Measurements from ENCODE around the gene AKAP13.

AKAP13 gene

DNA sequence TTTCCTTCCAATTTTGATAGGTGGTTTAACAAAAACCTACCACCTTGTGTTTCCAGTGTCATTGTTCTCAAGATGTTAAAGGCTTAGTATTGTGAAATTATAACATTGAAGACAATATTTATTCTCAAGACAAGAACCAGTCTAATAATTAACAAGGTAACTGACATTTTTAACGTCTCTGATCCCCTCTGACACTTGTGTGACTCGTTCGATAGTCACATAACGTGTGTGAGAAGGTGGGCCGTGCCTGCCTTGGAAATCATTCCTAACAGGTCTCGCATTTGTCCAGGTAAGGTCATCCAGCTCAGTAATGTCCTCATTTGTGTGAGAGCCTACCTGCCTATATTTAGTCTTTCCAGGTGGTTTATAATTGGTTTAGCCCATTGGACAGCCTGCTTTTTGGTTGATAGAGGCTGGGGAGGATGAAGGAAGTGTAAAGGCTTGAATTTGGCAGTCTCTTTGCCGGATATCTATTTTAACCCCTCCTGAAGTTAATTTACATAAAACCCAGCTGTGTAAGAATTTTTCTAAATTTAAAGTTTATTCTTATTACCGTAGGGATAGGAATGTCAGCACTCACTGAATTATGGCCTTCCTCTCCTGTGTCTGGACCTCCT, 94.4 kb downstream of the AKAP13 start:
- no peaks in the 10 kb centered on the region for H3K36me3 ChIP-seq (ENCODE audit: control insufficient read depth in 2 of 2, insufficient read depth in 1 of 2, low read length in 2 of 2)
- H3K4me1 ChIP-seq (ENCODE audit: control insufficient read depth, insufficient read depth, low read length), result peaks cover 34% of the 10 kb centered on the region
- ChIA-PET CTCF (interaction anchor here (1.1 to 3.7 kb wide), 3 partner anchors 11 to 30 kb away, joined by 3 to 24 read pairs (median 13); no protein-coding TSS in a partner anchor), POLR2A (interaction anchor here (1.0 kb wide), 1 partner anchor 94 kb away, joined by 4 read pairs; the partner anchor contains the start of gene AKAP13)
- H3K27ac ChIP-seq (ENCODE audit: extremely low read depth, low read depth, low read length), result no peak overlapping the region
- no peaks in the 10 kb centered on the region for H3K9me3 ChIP-seq (ENCODE audit: control insufficient read depth, insufficient read depth, low read depth, low read length)
- TF ChIP-seq ZNF664 (tag by site-specific recombination; IDR thresholded peaks at IDR 0.05) (no peak), ZFP69B (tag by site-specific recombination; IDR thresholded peaks at IDR 0.05) (no peak), ZNF202 (tag by site-specific recombination; IDR thresholded peaks at IDR 0.05; ENCODE audit: borderline replicate concordance) (no peak), ZNF169 (tag by site-specific recombination; IDR thresholded peaks at IDR 0.05) (no peak), ZNF530 (tag by site-specific recombination; IDR thresholded peaks at IDR 0.05; ENCODE audit: low read depth) (no peak), ZNF239 (tag by site-specific recombination; IDR thresholded peaks at IDR 0.05) (no peak), SP2 (tag by site-specific recombination; IDR thresholded peaks at IDR 0.05) (no peak), ZNF654 (tag by site-specific recombination; IDR thresholded peaks at IDR 0.05; ENCODE audit: low read depth) (no peak), ZNF521 (tag by site-specific recombination; IDR thresholded peaks at IDR 0.05) (no peak), ZNF626 (tag by site-specific recombination; IDR thresholded peaks at IDR 0.05) (no peak), ZNF624 (tag by site-specific recombination; IDR thresholded peaks at IDR 0.05) (no peak), SCRT1 (tag by site-specific recombination; IDR thresholded peaks at IDR 0.05; ENCODE audit: borderline replicate concordance) (no peak), MEIS1 (CRISPR knock-in tag; IDR thresholded peaks at IDR 0.05; ENCODE audit: borderline replicate concordance) (no peak), ZBTB17 (tag by site-specific recombination; IDR thresholded peaks at IDR 0.05) (no peak), BCL11A (tag by site-specific recombination; IDR thresholded peaks at IDR 0.05; ENCODE audit: low read depth) (no peak), ZNF416 (tag by site-specific recombination; IDR thresholded peaks at IDR 0.05) (no peak), MYNN (tag by site-specific recombination; IDR thresholded peaks at IDR 0.05; ENCODE audit: borderline replicate concordance) (no peak)
- TF ChIP-seq, protein P1, sequence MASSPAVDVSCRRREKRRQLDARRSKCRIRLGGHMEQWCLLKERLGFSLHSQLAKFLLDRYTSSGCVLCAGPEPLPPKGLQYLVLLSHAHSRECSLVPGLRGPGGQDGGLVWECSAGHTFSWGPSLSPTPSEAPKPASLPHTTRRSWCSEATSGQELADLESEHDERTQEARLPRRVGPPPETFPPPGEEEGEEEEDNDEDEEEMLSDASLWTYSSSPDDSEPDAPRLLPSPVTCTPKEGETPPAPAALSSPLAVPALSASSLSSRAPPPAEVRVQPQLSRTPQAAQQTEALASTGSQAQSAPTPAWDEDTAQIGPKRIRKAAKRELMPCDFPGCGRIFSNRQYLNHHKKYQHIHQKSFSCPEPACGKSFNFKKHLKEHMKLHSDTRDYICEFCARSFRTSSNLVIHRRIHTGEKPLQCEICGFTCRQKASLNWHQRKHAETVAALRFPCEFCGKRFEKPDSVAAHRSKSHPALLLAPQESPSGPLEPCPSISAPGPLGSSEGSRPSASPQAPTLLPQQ (tag by site-specific recombination; IDR thresholded peaks at IDR 0.05), result no peak
- TF ChIP-seq, protein P2, sequence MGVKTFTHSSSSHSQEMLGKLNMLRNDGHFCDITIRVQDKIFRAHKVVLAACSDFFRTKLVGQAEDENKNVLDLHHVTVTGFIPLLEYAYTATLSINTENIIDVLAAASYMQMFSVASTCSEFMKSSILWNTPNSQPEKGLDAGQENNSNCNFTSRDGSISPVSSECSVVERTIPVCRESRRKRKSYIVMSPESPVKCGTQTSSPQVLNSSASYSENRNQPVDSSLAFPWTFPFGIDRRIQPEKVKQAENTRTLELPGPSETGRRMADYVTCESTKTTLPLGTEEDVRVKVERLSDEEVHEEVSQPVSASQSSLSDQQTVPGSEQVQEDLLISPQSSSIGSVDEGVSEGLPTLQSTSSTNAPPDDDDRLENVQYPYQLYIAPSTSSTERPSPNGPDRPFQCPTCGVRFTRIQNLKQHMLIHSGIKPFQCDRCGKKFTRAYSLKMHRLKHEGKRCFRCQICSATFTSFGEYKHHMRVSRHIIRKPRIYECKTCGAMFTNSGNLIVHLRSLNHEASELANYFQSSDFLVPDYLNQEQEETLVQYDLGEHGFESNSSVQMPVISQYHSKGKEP (tag by site-specific recombination; IDR thresholded peaks at IDR 0.05), result no peak
- no peak overlapping the region for H3K4me3 ChIP-seq (ENCODE audit: low read depth, low read length)

DNA sequence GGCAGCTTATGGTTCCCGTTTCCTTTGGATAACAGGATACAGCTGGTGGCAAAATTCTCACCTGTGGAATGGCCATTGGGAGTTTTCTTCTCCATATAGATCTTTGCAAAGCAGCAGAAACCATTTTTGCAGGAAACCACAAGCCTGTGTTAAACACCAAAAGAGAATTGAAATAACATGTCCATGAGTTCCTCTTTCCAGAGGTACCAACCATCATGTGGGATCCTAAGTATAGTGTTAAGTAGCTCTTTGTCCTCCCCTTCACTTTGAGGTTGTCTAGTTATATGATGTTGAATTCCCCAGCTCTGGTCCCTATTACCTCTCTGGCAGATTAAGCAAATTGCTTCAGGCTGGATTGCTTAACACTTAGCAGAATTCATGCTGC, 94.9 kb downstream of the AKAP13 start:
- no peak overlapping the region for H3K4me3 ChIP-seq (ENCODE audit: low read depth, low read length)
- no peak overlapping the region for H3K27ac ChIP-seq (ENCODE audit: extremely low read depth, low read depth, low read length)
- H3K9me3 ChIP-seq (ENCODE audit: control insufficient read depth, insufficient read depth, low read depth, low read length), result no peaks in the 10 kb centered on the region
- ChIA-PET CTCF (interaction anchor here (1.1 to 3.7 kb wide), 4 partner anchors 11 to 29 kb away, joined by 3 to 24 read pairs (median 9); no protein-coding TSS in a partner anchor), POLR2A (interaction anchor here (1.0 kb wide), 1 partner anchor 95 kb away, joined by 4 read pairs; the partner anchor contains the start of gene AKAP13)
- H3K36me3 ChIP-seq (ENCODE audit: control insufficient read depth in 2 of 2, insufficient read depth in 1 of 2, low read length in 2 of 2), result no peaks in the 10 kb centered on the region
- H3K4me1 ChIP-seq (ENCODE audit: control insufficient read depth, insufficient read depth, low read length), result peaks cover 32% of the 10 kb centered on the region
- TF ChIP-seq ZNF146 (tag by site-specific recombination; IDR thresholded peaks at IDR 0.05) (no peak), ZNF157 (tag by site-specific recombination; IDR thresholded peaks at IDR 0.05) (no peak), SP3 (tag by site-specific recombination; IDR thresholded peaks at IDR 0.05) (no peak), ZNF211 (tag by site-specific recombination; IDR thresholded peaks at IDR 0.05; ENCODE audit: low read depth) (no peak), ZNF37A (tag by site-specific recombination; IDR thresholded peaks at IDR 0.05) (no peak), HOXA7 (CRISPR knock-in tag; IDR thresholded peaks at IDR 0.05; ENCODE audit: borderline replicate concordance) (no peak), ZNF596 (tag by site-specific recombination; IDR thresholded peaks at IDR 0.05) (no peak), ZEB2 (tag by site-specific recombination; IDR thresholded peaks at IDR 0.05) (no peak), BCL11B (tag by site-specific recombination; IDR thresholded peaks at IDR 0.05; ENCODE audit: low read depth) (no peak), KLF10 (tag by site-specific recombination; IDR thresholded peaks at IDR 0.05) (no peak)
- TF ChIP-seq, protein P3, sequence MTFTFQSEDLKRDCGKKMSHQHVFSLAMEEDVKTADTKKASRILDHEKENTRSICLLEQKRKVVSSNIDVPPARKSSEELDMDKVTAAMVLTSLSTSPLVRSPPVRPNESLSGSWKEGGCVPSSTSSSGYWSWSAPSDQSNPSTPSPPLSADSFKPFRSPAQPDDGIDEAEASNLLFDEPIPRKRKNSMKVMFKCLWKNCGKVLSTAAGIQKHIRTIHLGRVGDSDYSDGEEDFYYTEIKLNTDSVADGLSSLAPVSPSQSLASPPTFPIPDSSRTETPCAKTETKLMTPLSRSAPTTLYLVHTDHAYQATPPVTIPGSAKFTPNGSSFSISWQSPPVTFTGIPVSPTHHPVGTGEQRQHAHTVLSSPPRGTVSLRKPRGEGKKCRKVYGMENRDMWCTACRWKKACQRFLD (tag by site-specific recombination; IDR thresholded peaks at IDR 0.05), result no peak
- TF ChIP-seq, protein P2 (tag by site-specific recombination; IDR thresholded peaks at IDR 0.05), result no peak

All from HEK293 (cell line).